Hematopoietic multipotent progenitor cell treated with erythropoietin and hydrocortisone succinate and interleukin-3 and kit ligand, for 17 days (in vitro differentiated cells): ENCODE measurements around the gene ACAD11.
A peak's percentile ranks its signal among the peaks of the same experiment; 100 is the strongest.

Source experiments
- DNase-seq: peaks from one replicate; pipeline ENCODE4 v3.0.0-alpha.2; 2015; ENCODE audit warnings: low spot score

ACAD11 gene, protein sequence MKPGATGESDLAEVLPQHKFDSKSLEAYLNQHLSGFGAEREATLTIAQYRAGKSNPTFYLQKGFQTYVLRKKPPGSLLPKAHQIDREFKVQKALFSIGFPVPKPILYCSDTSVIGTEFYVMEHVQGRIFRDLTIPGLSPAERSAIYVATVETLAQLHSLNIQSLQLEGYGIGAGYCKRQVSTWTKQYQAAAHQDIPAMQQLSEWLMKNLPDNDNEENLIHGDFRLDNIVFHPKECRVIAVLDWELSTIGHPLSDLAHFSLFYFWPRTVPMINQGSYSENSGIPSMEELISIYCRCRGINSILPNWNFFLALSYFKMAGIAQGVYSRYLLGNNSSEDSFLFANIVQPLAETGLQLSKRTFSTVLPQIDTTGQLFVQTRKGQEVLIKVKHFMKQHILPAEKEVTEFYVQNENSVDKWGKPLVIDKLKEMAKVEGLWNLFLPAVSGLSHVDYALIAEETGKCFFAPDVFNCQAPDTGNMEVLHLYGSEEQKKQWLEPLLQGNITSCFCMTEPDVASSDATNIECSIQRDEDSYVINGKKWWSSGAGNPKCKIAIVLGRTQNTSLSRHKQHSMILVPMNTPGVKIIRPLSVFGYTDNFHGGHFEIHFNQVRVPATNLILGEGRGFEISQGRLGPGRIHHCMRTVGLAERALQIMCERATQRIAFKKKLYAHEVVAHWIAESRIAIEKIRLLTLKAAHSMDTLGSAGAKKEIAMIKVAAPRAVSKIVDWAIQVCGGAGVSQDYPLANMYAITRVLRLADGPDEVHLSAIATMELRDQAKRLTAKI

DNA sequence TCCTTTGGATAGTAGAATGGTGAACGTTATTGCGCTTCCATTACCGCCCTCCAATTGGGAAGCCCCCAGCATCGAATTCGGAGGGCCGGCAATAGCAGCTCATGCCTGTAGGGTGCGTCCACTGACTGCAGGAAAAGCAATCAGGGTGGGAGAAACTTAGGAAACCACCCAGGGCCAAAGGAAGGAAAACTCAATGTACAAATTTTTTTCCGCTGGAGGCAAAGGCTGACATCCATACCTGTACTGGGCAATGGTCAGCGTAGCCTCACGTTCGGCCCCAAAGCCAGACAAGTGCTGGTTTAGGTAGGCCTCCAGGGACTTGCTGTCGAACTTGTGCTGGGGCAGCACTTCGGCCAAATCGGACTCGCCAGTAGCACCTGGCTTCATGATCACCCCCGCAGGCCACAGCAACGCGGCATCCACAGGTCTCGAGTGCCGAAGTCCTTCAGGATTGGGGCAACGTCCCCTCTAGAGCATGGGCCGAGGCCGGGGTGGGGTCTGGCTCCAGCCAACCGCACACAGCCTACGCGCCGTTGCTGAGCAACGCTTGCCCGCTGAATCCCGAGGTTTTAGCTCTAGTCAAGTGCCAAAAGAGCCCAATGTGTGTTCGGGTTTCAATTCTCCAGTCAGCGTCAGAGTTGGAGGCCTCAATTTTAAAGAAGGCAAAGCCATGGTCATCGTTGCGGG lies at the start of gene ACAD11:
TSS of gene ACAD11 (minus strand) at position 445 of the 687 bp plus-strand sequence. CDS start at position 387, 58 bp downstream.
- DNase-seq, result peak; percentile 45

DNA sequence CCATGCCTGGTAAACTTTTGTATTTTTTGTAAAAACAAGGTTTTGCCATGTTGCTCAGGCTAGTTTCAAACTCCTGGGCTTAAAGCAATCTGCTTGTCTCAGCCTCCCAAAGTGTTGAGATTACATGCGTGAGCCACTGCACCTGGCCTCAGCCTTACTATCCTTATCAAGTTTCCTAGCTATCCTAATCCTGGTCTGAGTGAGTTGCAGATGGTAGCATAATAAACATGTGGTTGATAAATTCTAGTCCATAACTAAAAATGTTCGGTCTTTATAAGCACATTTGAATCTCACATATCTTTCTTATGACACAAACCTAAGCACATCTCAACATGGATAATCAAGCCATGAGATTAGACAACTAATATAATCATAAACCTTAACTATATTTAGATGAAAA lies 44.1 kb upstream of the ACAD11 start:
- DNase-seq, result no peak

DNA sequence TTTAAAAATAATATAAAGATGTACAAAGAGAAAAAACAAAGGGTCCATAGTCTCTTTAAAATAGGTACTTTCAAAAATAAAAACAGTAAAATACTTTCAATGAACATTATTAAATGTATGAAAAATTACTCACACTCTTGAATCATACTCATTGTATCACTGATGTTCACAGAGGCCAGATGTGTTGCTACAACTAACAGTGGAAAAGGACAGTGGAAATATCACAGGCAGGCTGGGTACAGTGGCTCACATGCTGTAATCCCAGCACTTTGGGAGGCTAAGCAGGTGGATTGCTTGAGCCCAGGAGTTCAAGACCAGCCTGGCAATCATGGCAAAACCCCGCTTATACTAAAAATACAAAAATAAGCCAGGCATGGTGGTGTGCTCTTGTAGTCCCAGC lies 35.8 kb upstream of the ACAD11 start:
- no peak for DNase-seq

DNA sequence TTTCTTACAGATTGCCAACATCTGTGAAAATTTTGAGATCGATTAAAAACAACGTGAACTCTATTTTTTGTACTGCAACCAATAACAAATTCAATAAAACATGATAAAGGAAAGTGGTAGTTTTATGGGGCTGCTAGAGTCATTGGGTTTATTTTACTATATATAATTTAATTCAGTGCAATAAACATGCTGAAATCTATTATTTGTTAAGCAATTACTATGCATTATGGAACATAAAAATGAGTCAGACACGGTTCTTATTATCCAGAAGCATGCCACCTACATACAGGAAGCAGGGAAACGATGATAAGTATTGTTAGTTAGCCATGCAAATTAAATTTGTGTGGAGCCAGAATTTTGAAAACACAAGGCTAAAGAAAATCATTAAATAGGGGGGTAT lies 35.4 kb upstream of the ACAD11 start:
- DNase-seq, result no peak

DNA sequence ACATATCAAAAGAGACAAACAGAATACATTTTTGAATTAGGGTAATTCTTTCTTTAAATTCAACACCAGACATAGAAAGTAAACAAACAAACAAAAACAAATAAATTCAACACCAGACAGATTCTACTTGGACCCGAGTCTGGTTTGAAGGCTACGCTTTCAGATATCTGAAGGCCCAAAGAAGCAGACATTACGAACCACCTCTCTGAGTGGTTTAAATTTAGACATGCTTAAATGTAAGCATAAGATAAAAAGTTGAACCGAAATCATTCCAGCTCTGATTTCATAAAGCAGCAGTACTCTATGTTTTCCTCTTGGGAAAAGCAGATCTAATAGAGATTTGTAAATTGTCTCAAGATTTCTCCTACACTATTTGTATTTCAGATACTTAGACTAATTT lies 30.4 kb upstream of the ACAD11 start:
- no peak for DNase-seq

DNA sequence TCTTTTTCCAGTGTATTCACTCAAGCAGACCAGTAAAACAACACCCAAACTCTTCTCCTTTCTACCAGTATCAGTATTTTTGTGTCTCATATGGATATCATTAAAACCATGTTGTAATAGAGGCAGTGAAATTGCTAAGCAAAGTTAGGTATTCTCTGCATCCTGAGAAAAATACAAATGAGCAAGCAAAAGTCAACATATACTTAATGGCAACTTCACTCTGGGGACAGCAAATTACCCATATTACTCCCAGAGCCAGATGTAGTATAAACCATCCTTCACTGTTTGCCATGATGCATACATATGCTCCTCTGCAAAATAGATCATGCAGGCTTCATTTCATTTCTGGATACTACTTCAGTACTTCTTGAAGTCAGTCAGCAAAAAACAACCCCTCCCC lies 22.6 kb upstream of the ACAD11 start:
- no peak for DNase-seq

DNA sequence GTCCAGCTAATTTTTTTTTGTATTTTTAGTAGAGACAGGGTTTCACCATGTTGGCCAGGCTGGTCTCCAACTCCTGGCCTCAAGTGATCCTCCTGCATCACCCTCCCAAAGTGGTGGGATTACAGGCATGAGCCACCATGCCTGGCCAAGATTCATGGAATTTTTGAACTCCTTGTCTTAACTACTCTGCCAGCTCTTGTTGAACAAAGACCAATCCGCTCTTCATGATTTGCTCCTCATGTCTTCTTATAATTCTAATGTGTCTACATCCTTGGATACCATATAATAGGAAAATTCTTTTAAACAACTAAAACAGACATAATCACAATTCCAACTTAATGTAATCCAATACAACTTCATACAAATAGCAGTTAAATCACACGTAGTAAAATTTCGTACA lies 21.8 kb upstream of the ACAD11 start:
- DNase-seq, result no peak

DNA sequence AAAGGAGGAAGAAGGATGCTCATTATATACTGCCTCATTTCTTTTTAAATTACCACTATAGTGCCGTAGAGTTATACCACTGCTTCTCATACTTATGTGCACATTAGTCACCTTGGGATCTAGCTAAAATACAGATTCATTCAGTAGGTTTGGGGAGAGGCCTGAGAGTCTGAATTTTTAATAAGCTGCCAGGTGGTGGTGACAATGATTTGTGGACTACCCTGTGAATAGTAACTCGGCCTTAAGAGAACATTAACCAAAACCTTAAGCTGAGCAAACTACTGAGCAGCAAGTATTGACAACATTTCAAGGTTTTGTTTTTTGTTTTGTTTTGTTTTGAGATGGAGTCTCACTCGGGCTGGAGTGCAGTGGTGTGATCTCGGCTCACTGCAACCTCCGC lies 20.3 kb upstream of the ACAD11 start:
- no peak for DNase-seq

DNA sequence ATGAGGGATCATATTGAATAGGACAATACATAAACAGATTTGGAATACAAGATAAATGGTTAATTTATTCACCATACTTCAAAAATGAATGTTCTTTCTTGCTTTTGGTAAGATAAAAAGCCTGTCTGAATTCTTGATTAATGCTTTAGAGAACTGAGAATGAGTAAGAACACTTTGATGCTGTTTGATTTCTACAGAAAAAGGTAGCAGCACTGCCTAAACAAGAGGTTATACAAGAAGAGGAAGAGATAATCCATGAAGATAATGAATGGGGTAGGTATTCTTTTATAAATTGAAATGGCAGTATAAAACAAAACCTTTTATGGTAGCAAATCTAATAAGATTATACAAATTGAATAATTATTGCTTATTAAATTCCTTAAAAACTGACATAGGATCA lies 15.8 kb upstream of the ACAD11 start:
- no peak for DNase-seq

DNA sequence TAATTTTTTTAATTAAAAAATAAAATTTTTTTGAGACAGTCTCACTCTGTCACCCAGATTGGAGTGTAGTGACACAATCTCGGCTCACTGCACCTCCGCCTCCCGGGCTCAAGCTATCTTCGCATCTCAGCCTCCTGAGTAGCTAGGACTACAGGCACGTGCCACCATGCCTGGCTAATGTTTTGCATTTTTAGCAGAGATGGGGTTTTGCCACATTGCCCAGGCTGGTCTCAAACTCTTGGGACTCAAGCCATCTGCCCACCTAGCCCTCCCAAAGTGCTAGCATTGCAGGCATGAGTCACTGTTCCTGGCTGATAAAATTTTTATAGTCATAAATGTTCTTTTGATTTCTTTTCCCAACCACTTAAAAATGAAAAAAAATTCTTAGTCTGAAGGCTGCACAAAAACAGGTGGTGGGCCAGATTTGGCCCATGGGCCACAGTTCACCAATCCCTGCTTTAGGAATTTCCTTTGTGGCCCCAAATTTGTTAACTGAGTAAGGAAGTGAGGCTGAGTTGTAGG lies 9.7 kb upstream of the ACAD11 start:
- no peak for DNase-seq

DNA sequence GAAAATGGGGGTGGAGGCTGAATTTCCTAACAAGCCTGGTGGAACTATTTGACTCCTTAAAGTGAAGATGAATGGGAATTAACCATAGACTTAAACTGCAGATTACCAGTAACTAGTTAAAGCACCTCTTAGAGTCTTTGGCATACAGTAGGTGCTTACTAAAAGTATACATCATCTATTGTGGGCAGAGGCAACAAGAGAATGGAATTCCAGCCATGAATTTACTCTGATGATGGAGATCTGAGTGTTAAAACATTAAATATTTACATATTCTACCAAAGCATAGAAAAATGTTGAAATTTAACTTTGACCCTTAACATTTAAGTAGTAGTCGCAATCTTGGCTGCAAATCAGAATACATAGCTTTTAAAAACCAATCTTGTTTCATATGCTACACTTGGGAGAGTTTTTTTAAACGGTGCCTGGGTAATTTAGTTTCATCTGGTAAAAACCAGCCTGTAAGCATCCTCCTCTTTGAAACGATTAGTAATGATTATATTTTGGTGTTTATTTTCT lies 5.7 kb upstream of the ACAD11 start:
- no peak for DNase-seq

DNA sequence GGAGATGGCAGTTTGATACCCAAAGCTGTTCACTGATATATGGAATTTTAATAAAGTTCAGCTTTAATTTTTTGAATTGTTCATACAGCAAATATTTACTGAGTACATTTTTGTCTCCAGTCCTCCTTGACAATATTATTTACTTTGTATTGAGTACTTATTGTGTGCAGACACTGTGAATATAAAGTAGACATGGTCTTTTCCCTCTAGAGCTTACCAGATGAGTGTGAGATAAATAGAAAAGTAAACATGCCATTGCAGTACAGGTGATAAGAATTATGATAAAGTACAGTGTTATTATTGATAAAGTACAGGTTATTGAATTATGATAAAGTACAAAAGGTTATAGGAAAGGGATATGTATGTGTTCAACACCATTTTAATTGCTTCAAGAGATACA lies 2.6 kb upstream of the ACAD11 start:
- no peak for DNase-seq

DNA sequence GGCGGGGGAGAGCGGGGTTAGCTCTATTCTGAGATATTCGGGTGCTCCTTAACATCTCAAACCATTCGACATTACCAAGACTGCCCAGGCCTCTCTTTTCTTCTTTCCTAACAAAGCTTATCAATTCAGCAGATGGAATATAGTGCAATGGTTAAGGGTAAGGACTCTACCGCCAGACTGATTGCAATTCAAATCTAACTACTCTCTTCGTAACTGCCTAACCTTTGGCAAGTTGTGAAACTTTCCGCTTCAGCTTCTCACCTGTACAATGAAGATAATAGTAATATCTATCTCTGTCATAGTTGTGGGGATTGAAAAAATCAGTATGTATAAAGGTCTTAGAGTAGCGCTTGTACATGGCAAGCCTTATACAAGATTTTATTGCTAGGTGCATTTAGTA lies 1.5 kb upstream of the ACAD11 start:
- DNase-seq, result peak; percentile 13

DNA sequence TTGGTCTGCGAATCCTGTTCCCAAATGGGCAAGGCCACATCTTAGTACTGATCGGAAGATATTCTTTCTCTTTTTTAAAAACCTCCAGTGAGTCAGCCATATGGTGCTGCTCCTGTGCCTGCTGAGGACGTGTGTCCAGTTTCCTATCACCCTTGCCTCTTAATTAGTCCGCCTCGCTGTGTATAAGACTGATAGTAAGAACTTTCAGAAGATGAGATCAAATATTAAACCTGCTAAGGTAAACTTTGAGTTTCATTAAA lies 1.1 kb upstream of the ACAD11 start:
- no peak for DNase-seq

DNA sequence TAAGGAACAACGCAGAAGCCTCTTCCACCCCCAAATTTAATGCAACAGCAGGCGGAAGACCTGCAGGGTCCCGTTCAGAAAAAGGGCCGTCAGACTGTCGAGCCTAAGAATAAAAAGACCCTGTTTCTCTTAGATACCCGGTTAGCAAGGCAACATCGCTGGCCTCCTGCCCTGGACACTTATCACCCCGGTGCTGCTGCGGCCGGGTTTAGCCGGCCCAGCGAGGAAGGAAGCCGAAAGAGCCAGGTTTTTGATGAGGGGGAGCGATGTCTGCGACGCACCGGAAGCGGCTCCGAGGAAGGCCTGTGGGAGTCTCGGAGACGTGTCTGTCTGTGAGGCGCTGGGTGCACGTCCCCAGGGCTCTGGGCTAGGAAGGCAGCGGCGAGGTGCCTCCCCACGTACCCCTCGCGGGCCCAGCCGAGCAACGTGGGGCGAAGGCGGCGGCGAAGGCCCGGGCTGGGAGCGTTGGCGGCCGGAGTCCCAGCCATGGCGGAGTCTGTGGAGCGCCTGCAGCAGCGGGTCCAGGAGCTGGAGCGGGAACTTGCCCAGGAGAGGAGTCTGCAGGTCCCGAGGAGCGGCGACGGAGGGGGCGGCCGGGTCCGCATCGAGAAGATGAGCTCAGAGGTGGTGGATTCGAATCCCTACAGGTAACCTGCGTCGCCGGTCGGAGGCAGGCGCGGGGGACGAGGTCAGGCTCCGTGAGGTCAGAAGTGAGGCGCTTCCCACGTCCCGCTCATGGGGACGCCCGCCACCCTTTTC lies 622 bp upstream of the ACAD11 start, which contains the start of gene UBA5:
TSS of gene UBA5 (plus strand) at position 278 of the 759 bp plus-strand sequence. CDS start at position 487, 209 bp downstream.
- DNase-seq, result peak; percentile 28

DNA sequence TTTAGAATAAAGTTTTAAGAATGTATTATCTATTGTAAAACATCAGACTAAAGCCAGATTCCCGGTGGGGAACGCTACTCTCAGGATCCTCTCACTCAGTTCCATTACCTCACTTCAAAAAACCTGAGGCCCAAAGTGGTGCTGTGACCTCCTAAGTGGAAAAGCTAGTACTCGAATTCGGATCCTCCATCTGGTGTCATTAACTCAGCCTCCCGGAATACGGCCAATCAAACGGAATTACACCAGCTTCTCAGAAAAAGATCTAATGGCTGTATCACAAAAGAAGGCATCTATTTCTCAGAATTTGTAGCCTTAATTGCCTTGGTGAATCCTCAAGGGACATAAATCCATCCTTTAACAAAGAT lies 627 bp downstream of the ACAD11 start:
- DNase-seq, result no peak

DNA sequence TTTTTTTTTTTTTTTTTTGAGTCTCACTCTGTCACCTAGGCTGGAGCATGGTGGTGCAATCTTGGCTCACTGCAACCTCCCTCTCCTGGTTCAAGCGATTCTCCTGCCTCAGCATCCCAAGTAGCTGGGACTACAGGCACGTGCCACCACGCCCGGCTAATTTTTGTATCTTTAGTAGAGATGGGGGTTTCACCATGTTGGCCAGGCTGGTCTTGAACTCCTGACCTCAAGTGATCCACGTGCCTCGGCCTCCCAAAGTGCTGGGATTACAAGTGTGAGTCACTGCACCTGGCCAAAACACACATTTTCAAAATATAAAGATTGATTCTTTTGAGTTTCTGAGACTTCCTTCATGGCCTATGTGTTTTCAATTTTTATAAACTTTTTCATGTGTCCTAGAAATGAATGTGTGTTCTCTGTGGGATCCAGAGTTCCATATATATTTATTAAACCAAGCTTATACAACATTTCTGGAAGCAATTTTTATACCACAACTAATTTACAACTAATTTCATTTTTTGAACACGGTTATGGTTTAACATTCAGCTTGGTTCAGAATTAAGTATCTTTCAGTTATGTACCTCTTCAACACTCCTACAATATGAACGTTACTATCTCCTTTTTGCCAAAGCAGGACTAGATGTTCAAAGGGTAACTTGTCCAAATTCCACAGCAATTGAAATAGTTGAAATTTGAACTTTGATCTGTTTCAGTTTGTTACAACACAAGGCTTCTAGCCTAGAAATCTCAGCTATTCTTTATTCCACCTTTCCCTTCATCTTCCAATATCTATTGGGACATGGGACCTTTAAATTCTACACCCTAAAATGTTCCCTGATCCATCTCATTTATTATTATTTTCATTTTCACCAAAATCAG lies 1.5 kb downstream of the ACAD11 start:
- DNase-seq, result no peak

DNA sequence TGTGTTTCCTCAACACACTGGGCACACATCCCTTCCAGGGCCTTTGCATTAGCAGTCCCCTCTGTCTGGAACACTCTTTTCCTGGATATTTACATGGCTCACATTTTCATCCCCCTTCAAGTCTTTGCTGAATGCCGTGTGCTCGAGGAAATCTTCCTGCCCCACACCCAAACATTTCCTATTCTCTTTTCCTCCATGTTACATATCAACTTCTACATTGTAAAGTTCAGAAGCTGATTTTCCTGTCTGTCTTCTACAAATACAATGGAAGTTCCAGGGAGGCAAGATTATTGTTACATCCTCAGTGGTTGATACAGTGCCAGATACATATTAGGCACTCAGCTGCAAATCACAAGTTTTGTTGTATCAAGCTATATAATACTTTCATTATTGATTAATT lies 4.1 kb downstream of the ACAD11 start:
- DNase-seq, result no peak

DNA sequence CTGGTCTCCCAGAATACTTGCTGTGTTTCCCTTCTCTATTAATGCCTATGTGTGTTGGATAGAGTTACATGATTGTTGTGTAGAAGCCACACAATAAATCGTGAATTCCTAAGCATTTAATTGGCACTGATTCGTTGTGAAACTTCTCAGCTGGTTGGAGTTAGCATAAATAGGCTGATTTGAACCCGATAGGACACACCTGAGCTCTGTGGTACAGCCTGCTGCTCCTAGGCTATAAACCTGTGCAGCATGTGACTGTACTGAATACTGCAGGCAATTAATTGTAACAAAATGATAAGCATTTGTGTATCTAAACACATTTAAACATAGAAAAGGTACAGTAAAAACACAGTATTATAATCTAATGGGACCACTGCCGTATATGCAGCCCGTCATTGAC lies 4.9 kb downstream of the ACAD11 start:
- no peak for DNase-seq

DNA sequence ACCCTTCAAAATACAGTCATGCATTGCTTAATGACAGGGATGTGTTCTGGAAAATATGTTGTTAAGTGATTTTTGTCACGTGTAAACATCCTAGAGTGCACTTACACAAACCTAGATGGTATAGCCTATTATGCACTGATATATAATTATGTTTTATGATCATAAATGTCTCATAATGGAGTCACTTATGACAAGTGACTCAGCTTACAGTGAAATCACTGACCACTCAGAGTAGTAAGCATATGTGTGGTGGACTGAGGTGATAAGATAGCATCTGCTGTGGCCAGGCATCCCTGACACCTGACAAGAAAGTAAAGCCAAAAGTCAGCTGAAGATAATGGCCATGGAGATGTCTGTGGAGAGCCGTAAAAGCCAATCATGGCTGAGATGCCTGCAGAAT lies 5.4 kb downstream of the ACAD11 start:
- no peak for DNase-seq
